ENCODE measurements around the gene TCF15. TPM values are rescaled to one million over a fixed set of nuclear protein-coding genes. Genes with fewer than 3 reads are reported as not detected.

The TCF15 gene
- total and polyA plus RNA-seq, 2 of the 8 experiments (the other 6 are each of a cell fraction or from before 2014, with no cell fraction given) = 3.7 to 6.9 TPM

DNA sequence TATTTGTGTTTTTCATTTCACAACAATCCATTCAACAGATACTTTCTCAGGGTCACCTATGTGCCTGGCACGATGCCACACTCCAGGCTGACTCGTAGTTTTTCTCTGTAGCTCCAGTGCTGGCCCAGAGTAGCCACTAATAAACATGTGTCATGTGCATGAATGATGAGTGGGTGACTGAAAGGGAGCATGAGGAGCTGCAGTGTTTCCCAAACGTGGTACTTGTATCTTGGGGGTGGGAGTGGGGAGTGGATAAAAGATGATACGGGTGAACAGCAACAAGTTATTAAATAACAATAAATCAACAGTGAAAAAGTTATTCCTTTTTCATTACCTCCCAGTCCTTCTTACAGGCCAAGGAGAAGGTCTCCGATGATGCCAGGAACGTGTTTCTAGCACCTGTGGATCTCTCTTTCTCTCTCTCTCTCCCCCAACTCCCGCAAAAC lies 25.8 kb upstream of the TCF15 start:
- Histone ChIP-seq H3K18ac (ENCODE audit: extremely low read depth, low read length) (no peak overlapping the region), H3K4me1 (replicated peaks in 1 of 4; ENCODE audit: control insufficient read depth in 3 of 4, insufficient read depth in 4 of 4, low read length in 3 of 4) (peaks cover 0 to 2% (median 0%) of the 10 kb centered on the region in 4 experiments; a peak in 1 of 7 replicates), H3K23me2 (ENCODE audit: low read depth, low read length) (no peaks in the 10 kb centered on the region), H2AFZ (ENCODE audit: low read length) (no peak overlapping the region), H2AK5ac (ENCODE audit: low read depth, low read length) (no peak overlapping the region), H3K79me1 (ENCODE audit: low read depth, low read length) (no peaks in the 10 kb centered on the region), H2BK20ac (ENCODE audit: low read length) (no peak overlapping the region), H2BK15ac (ENCODE audit: low read length) (no peak overlapping the region), H3K36me3 (ENCODE audit: control insufficient read depth in 2 of 4, insufficient read depth in 4 of 4, low read length in 3 of 4) (no peaks in the 10 kb centered on the region), H4K91ac (replicated peaks; ENCODE audit: insufficient read length, low read length) (no peak overlapping the region), H2BK120ac (replicated peaks; ENCODE audit: low read depth, low read length) (no peak overlapping the region), H3K79me2 (ENCODE audit: control insufficient read depth in 1 of 2, insufficient read depth in 2 of 2, low read length in 2 of 2) (no peaks in the 10 kb centered on the region), H4K5ac (ENCODE audit: insufficient read length, low read depth, low read length) (no peak overlapping the region), H4K8ac (ENCODE audit: extremely low read depth, insufficient read depth, low read length) (no peak overlapping the region), H2BK12ac (ENCODE audit: low read depth, low read length) (no peak overlapping the region), H3K4ac (replicated peaks; ENCODE audit: insufficient read length, low read depth, low read length) (no peak overlapping the region), H3K27ac (ENCODE audit: low read depth, low read length) (no peak overlapping the region), H3K4me2 (ENCODE audit: insufficient read depth in 1 of 2, low read depth in 2 of 2, low read length in 2 of 2) (no peak overlapping the region), H3K56ac (replicated peaks; ENCODE audit: insufficient read length, low read depth, low read length) (no peak overlapping the region), H3K4me3 (ENCODE audit: extremely low read depth in 1 of 4, insufficient read depth in 2 of 4, low read depth in 3 of 4, low read length in 4 of 4) (no peak overlapping the region), H2BK5ac (ENCODE audit: low read depth, low read length) (no peak overlapping the region), H3K9me3 (ENCODE audit: insufficient read depth in 2 of 2, low read depth in 1 of 2, low read length in 1 of 2) (no peaks in the 10 kb centered on the region), H3K14ac (ENCODE audit: insufficient read length) (no peak overlapping the region), H3K23ac (ENCODE audit: insufficient read length) (no peak overlapping the region), H4K20me1 (replicated peaks in 1 of 2; ENCODE audit: control insufficient read depth in 1 of 2, insufficient read depth in 2 of 2, low read length in 2 of 2) (no peaks in the 10 kb centered on the region), H3K9ac (replicated peaks in 1 of 4; ENCODE audit: extremely low read depth in 1 of 4, low read depth in 3 of 4, low read length in 3 of 4) (no peak overlapping the region), H3K27me3 (replicated peaks in 1 of 4; ENCODE audit: control insufficient read depth in 3 of 4, extremely low read depth in 1 of 4, insufficient read depth in 3 of 4, low read length in 3 of 4) (no peaks in the 10 kb centered on the region; a peak in 1 of 7 replicates)
- TF ChIP-seq SRF (IDR thresholded peaks at IDR 0.05; ENCODE audit: low read depth, low read length) (no peak), ZNF274 (IDR thresholded peaks at IDR 0.05; ENCODE audit: borderline replicate concordance, extremely low read depth, low read length) (no peak), MAFK (IDR thresholded peaks at IDR 0.05; ENCODE audit: low read depth, low read length) (no peak), SP4 (IDR thresholded peaks at IDR 0.05; ENCODE audit: low read length) (no peak), SP2 (IDR thresholded peaks at IDR 0.05; ENCODE audit: low read length) (no peak)
- POLR2A ChIA-PET (ENCODE audit: partially characterized antibody) = interaction anchor here (1.1 kb wide), 1 partner anchor 94 kb away, joined by 3 read pairs; no protein-coding TSS in a partner anchor
- FAIRE-seq = no peak
- DNase-seq (ENCODE audit: low read depth in 1 of 2, low spot score in 2 of 2) = no peak
- 78% methylated on average over 7 of the region's 7 CpGs; no CpG with 5 or more reads in 1 of the 2 experiments for WGBS, 2 experiments (ENCODE audit: extremely low coverage in 1 of 2, insufficient coverage in 1 of 2, insufficient read length in 1 of 2, insufficient replicate concordance in 2 of 2, low coverage in 1 of 2, low lambda C conversion rate in 2 of 2, missing lambda C conversion rate in 1 of 2)
- CTCF ChIA-PET (ENCODE audit: partially characterized antibody) = interaction anchor here (0.8 to 2.6 kb wide), 3 partner anchors 10 to 21 kb away, joined by 4 to 12 read pairs (median 4); no protein-coding TSS in a partner anchor

Data from H1 (cell line).